Fibroblast of skin of scalp (primary cell): ENCODE data around the gene CERS6.

Experiments used
- DNase-seq: peaks from one replicate; pipeline ENCODE4 v3.0.0-alpha.2; 2013

The CERS6 gene

GRCh38 chr2:168443818-168444217, 12.3 kb upstream of the CERS6 start:
- no peak for DNase-seq

GRCh38 chr2:168445960-168446359, 10.1 kb upstream of the CERS6 start:
- no peak for DNase-seq

- no peak for DNase-seq
Observed at GRCh38 chr2:168448980-168449379, 7.1 kb upstream of the CERS6 start.

GRCh38 chr2:168449419-168449818, 6.7 kb upstream of the CERS6 start:
- DNase-seq = peak; percentile 61

GRCh38 chr2:168450171-168450570, 5.9 kb upstream of the CERS6 start:
- DNase-seq = no peak

GRCh38 chr2:168450732-168451131, 5.3 kb upstream of the CERS6 start:
- no peak for DNase-seq

GRCh38 chr2:168452781-168453180, 3.3 kb upstream of the CERS6 start:
- DNase-seq = no peak

- no peak for DNase-seq
Observed at GRCh38 chr2:168453404-168453803, 2.7 kb upstream of the CERS6 start.

GRCh38 chr2:168454737-168455644, 1.1 kb upstream of the CERS6 start:
- DNase-seq = no peak

GRCh38 chr2:168456521-168457189, 583 bp downstream of the CERS6 start:
- DNase-seq = peak; percentile 12

- DNase-seq = no peak
Observed at GRCh38 chr2:168457190-168457895, 1.3 kb downstream of the CERS6 start.

GRCh38 chr2:168458139-168458538, 2.1 kb downstream of the CERS6 start:
- DNase-seq = no peak

- DNase-seq = no peak
Observed at GRCh38 chr2:168459256-168459655, 3.2 kb downstream of the CERS6 start.

- no peak for DNase-seq
Observed at GRCh38 chr2:168460571-168460970, 4.5 kb downstream of the CERS6 start.

GRCh38 chr2:168461178-168461941, 5.3 kb downstream of the CERS6 start:
- no peak for DNase-seq

GRCh38 chr2:168461942-168462331, 5.9 kb downstream of the CERS6 start:
- no peak for DNase-seq

GRCh38 chr2:168462543-168463045, 6.5 kb downstream of the CERS6 start:
- DNase-seq = no peak

- no peak for DNase-seq
Observed at GRCh38 chr2:168465594-168465993, 9.5 kb downstream of the CERS6 start.

- DNase-seq = no peak
Observed at GRCh38 chr2:168466190-168466737, 10.2 kb downstream of the CERS6 start.

GRCh38 chr2:168466834-168467565, 10.9 kb downstream of the CERS6 start:
- no peak for DNase-seq

GRCh38 chr2:168467729-168468128, 11.7 kb downstream of the CERS6 start:
- no peak for DNase-seq
